Measurements from ENCODE around the gene PLPP4.

Gene PLPP4

GRCh38 chr10:120453886-120454285 lies 3.1 kb upstream of the PLPP4 start:
- DNase-seq: no peak
- intact Hi-C loops (cut with DNase I): no loop called here

- DNase-seq: no peak
- intact Hi-C loops (cut with DNase I): no loop called here
Measured at GRCh38 chr10:120455004-120455403, 2.0 kb upstream of the PLPP4 start.

GRCh38 chr10:120455606-120456005 lies 1.4 kb upstream of the PLPP4 start:
- no peak for DNase-seq
- intact Hi-C loops (cut with DNase I): no loop called here

GRCh38 chr10:120456143-120456625 lies 843 bp upstream of the PLPP4 start:
- peak in 1 of 42 donors; percentile 34 for DNase-seq
- intact Hi-C loops (cut with DNase I): no loop called here

- intact Hi-C loops (cut with DNase I): no loop called here
- DNase-seq: peak in 8 of 42 donors; percentile 10 to 38 (median 26)
Measured at GRCh38 chr10:120457431-120458172, 575 bp downstream of the PLPP4 start.

GRCh38 chr10:120458432-120458831 lies 1.4 kb downstream of the PLPP4 start:
- DNase-seq: peak in 21 of 42 donors; percentile 17 to 64 (median 39)
- intact Hi-C loops (cut with DNase I): no loop called here

GRCh38 chr10:120459185-120459584 lies 2.2 kb downstream of the PLPP4 start:
- intact Hi-C loops (cut with DNase I): no loop called here
- DNase-seq: peak in 25 of 42 donors; percentile 24 to 68 (median 43)

- intact Hi-C loops (cut with DNase I): no loop called here
- no peak for DNase-seq
Measured at GRCh38 chr10:120460186-120460585, 3.2 kb downstream of the PLPP4 start.

- intact Hi-C loops (cut with DNase I): no loop called here
- DNase-seq: no peak
Measured at GRCh38 chr10:120460776-120461175, 3.7 kb downstream of the PLPP4 start.

- intact Hi-C loops (cut with DNase I): no loop called here
- DNase-seq: no peak
Measured at GRCh38 chr10:120462018-120462682, 5.1 kb downstream of the PLPP4 start.

GRCh38 chr10:120465138-120465537 lies 8.1 kb downstream of the PLPP4 start:
- DNase-seq: no peak
- intact Hi-C loops (cut with DNase I): no loop called here

- intact Hi-C loops (cut with DNase I): no loop called here
Measured at GRCh38 chr10:120466006-120466405, 9.0 kb downstream of the PLPP4 start.

GRCh38 chr10:120473593-120473992 lies 16.6 kb downstream of the PLPP4 start:
- no peak for DNase-seq
- intact Hi-C loops (cut with DNase I): no loop called here

More at GRCh38 chr10:120466006-120466405, 9.0 kb downstream of the PLPP4 start:
- no peak for DNase-seq

- peak in 1 of 42 donors; percentile 20 for DNase-seq
- intact Hi-C loops (cut with DNase I): no loop called here
Measured at GRCh38 chr10:120474956-120475355, 17.9 kb downstream of the PLPP4 start.

GRCh38 chr10:120475844-120476791 lies 19.1 kb downstream of the PLPP4 start:
- intact Hi-C loops (cut with DNase I): no loop called here
- DNase-seq: peak in 1 of 42 donors; percentile 32

- peak in 1 of 42 donors; percentile 31 for DNase-seq
- intact Hi-C loops (cut with DNase I): no loop called here
Measured at GRCh38 chr10:120477021-120477742, 20.2 kb downstream of the PLPP4 start.

- intact Hi-C loops (cut with DNase I): no loop called here
- DNase-seq: no peak
Measured at GRCh38 chr10:120477743-120478141, 20.7 kb downstream of the PLPP4 start.

- intact Hi-C loops (cut with DNase I): no loop called here
- no peak for DNase-seq
Measured at GRCh38 chr10:120478386-120478785, 21.4 kb downstream of the PLPP4 start.

GRCh38 chr10:120479506-120479905 lies 22.5 kb downstream of the PLPP4 start:
- intact Hi-C loops (cut with DNase I): no loop called here
- peak in 1 of 42 donors; percentile 27 for DNase-seq

Measured in head of caudate nucleus (tissue), 42 donors.